EH (cell line): ENCODE data around the gene S100A12.
A peak's percentile ranks its signal among the peaks of the same experiment; 100 is the strongest.
"Not testable (repeated sequence)": the region's sequence is repeated elsewhere in the genome, so short reads cannot be mapped to it uniquely, and the experiment has no call there.

Source experiments
- DNase-seq: peaks from one replicate; pipeline ENCODE4 v3.0.0-alpha.2; 2015; ENCODE audit warnings: low read depth

S100A12 gene

GRCh38 chr1:153353226-153353947 is 22.0 kb downstream of the S100A12 start:
- peak; percentile 7 for DNase-seq

- DNase-seq = peak; percentile 71
These were observed 22.9 kb downstream of the S100A12 start for GRCh38 chr1:153352523-153352922.

- no peak for DNase-seq
These were observed 25.0 kb downstream of the S100A12 start for GRCh38 chr1:153350321-153350957.

- no peak for DNase-seq
These were observed 25.8 kb downstream of the S100A12 start for GRCh38 chr1:153349363-153350320.

GRCh38 chr1:153348511-153349362 is 26.7 kb downstream of the S100A12 start, which contains the start of gene PGLYRP4:
TSS of gene PGLYRP4 (minus strand) at chr1:153348841. CDS start at chr1:153347932, 909 bp downstream.
- no peak for DNase-seq

- DNase-seq = no peak
These were observed 27.6 kb downstream of the S100A12 start for GRCh38 chr1:153347856-153348255.

GRCh38 chr1:153347049-153347448 is 28.4 kb downstream of the S100A12 start:
- not testable (repeated sequence) for DNase-seq

GRCh38 chr1:153346077-153346723 is 29.2 kb downstream of the S100A12 start:
- DNase-seq = no peak

- DNase-seq = no peak
These were observed 30.0 kb downstream of the S100A12 start for GRCh38 chr1:153345187-153346076.

GRCh38 chr1:153344718-153345025 is 30.7 kb downstream of the S100A12 start:
- no peak for DNase-seq

- no peak for DNase-seq
These were observed 31.4 kb downstream of the S100A12 start for GRCh38 chr1:153343811-153344717.

- no peak for DNase-seq
These were observed 32.3 kb downstream of the S100A12 start for GRCh38 chr1:153343040-153343681.

- DNase-seq = no peak
These were observed 33.2 kb downstream of the S100A12 start for GRCh38 chr1:153342178-153342577.

- DNase-seq = no peak
These were observed 33.9 kb downstream of the S100A12 start for GRCh38 chr1:153341431-153341934.

- DNase-seq = no peak
These were observed 35.1 kb downstream of the S100A12 start for GRCh38 chr1:153340356-153340755.

- DNase-seq = no peak
These were observed 35.6 kb downstream of the S100A12 start for GRCh38 chr1:153339802-153340201.

GRCh38 chr1:153337980-153338853 is 37.2 kb downstream of the S100A12 start:
- DNase-seq = no peak
